ENCODE data around the gene TTYH2.
"Not testable (repeated sequence)": the region's sequence is repeated elsewhere in the genome, so short reads cannot be mapped to it uniquely, and the experiment has no call there.

Gene TTYH2

GRCh38 chr17:74251569-74251968 is 38.2 kb downstream of the TTYH2 start:
- Histone ChIP-seq H3K4me3 (ENCODE audit: low read depth in 1 of 5, low read length in 5 of 5) (no peak overlapping the region), H3K4me1 (ENCODE audit: control insufficient read depth in 5 of 5, insufficient read depth in 5 of 5, low read length in 5 of 5) (no peaks in the 10 kb centered on the region), H3K9me3 (ENCODE audit: control insufficient read depth in 5 of 5, low read length in 5 of 5) (no peaks in the 10 kb centered on the region), H3K27ac (ENCODE audit: low read depth, low read length) (no peak overlapping the region), H3K27me3 (ENCODE audit: control insufficient read depth in 5 of 5, insufficient read depth in 4 of 5, low read length in 5 of 5) (no peaks in the 10 kb centered on the region), H3K9ac (ENCODE audit: low read length in 5 of 5) (no peak overlapping the region), H3K36me3 (ENCODE audit: control insufficient read depth in 5 of 5, insufficient read depth in 5 of 5, low read length in 5 of 5) (peaks cover 0 to 46% (median 6%) of the 10 kb centered on the region in 5 donors)

GRCh38 chr17:74252211-74252610 is 38.8 kb downstream of the TTYH2 start:
- H3K9ac ChIP-seq (ENCODE audit: low read length in 5 of 5) = no peak overlapping the region
- H3K4me3 ChIP-seq (ENCODE audit: low read depth in 1 of 5, low read length in 5 of 5) = no peak overlapping the region
- H3K27ac ChIP-seq (ENCODE audit: low read depth, low read length) = no peak overlapping the region
- H3K27me3 ChIP-seq (ENCODE audit: control insufficient read depth in 5 of 5, insufficient read depth in 4 of 5, low read length in 5 of 5) = no peaks in the 10 kb centered on the region
- peaks cover 0 to 50% (median 9%) of the 10 kb centered on the region in 5 donors for H3K36me3 ChIP-seq (ENCODE audit: control insufficient read depth in 5 of 5, insufficient read depth in 5 of 5, low read length in 5 of 5)
- H3K9me3 ChIP-seq (ENCODE audit: control insufficient read depth in 5 of 5, low read length in 5 of 5) = no peaks in the 10 kb centered on the region
- no peaks in the 10 kb centered on the region for H3K4me1 ChIP-seq (ENCODE audit: control insufficient read depth in 5 of 5, insufficient read depth in 5 of 5, low read length in 5 of 5)

- Histone ChIP-seq H3K27me3 (ENCODE audit: control insufficient read depth in 5 of 5, insufficient read depth in 4 of 5, low read length in 5 of 5) (no peaks in the 10 kb centered on the region), H3K4me1 (ENCODE audit: control insufficient read depth in 5 of 5, insufficient read depth in 5 of 5, low read length in 5 of 5) (no peaks in the 10 kb centered on the region), H3K4me3 (ENCODE audit: low read depth in 1 of 5, low read length in 5 of 5) (no peak overlapping the region), H3K36me3 (ENCODE audit: control insufficient read depth in 5 of 5, insufficient read depth in 5 of 5, low read length in 5 of 5) (peaks cover 0 to 52% (median 10%) of the 10 kb centered on the region in 5 donors), H3K9me3 (ENCODE audit: control insufficient read depth in 5 of 5, low read length in 5 of 5) (no peaks in the 10 kb centered on the region), H3K9ac (ENCODE audit: low read length in 5 of 5) (no peak overlapping the region), H3K27ac (ENCODE audit: low read depth, low read length) (no peak overlapping the region)
Observed at GRCh38 chr17:74253036-74253435, 39.7 kb downstream of the TTYH2 start.

- Histone ChIP-seq H3K9me3 (ENCODE audit: control insufficient read depth in 5 of 5, low read length in 5 of 5) (no peaks in the 10 kb centered on the region), H3K4me3 (ENCODE audit: low read depth in 1 of 5, low read length in 5 of 5) (no peak overlapping the region), H3K27ac (ENCODE audit: low read depth, low read length) (no peak overlapping the region), H3K9ac (ENCODE audit: low read length in 5 of 5) (no peak overlapping the region), H3K4me1 (ENCODE audit: control insufficient read depth in 5 of 5, insufficient read depth in 5 of 5, low read length in 5 of 5) (no peaks in the 10 kb centered on the region), H3K36me3 (ENCODE audit: control insufficient read depth in 5 of 5, insufficient read depth in 5 of 5, low read length in 5 of 5) (peaks cover 0 to 50% (median 9%) of the 10 kb centered on the region in 5 donors), H3K27me3 (ENCODE audit: control insufficient read depth in 5 of 5, insufficient read depth in 4 of 5, low read length in 5 of 5) (no peaks in the 10 kb centered on the region)
Observed at GRCh38 chr17:74257311-74257710, 43.9 kb downstream of the TTYH2 start.

GRCh38 chr17:74259667-74260524 is 46.5 kb downstream of the TTYH2 start:
- peaks cover 0 to 30% (median 2%) of the 10 kb centered on the region in 5 donors for H3K36me3 ChIP-seq (ENCODE audit: control insufficient read depth in 5 of 5, insufficient read depth in 5 of 5, low read length in 5 of 5)
- H3K4me1 ChIP-seq (ENCODE audit: control insufficient read depth in 5 of 5, insufficient read depth in 5 of 5, low read length in 5 of 5) = no peaks in the 10 kb centered on the region
- H3K4me3 ChIP-seq (ENCODE audit: low read depth in 1 of 5, low read length in 5 of 5) = no peak overlapping the region
- no peaks in the 10 kb centered on the region for H3K27me3 ChIP-seq (ENCODE audit: control insufficient read depth in 5 of 5, insufficient read depth in 4 of 5, low read length in 5 of 5)
- no peak overlapping the region for H3K27ac ChIP-seq (ENCODE audit: low read depth, low read length)
- H3K9me3 ChIP-seq (ENCODE audit: control insufficient read depth in 5 of 5, low read length in 5 of 5) = no peaks in the 10 kb centered on the region
- H3K9ac ChIP-seq (ENCODE audit: low read length in 5 of 5) = no peak overlapping the region

- Histone ChIP-seq H3K27me3 (ENCODE audit: control insufficient read depth in 5 of 5, insufficient read depth in 4 of 5, low read length in 5 of 5) (no peaks in the 10 kb centered on the region), H3K36me3 (ENCODE audit: control insufficient read depth in 5 of 5, insufficient read depth in 5 of 5, low read length in 5 of 5) (peaks cover 0 to 27% (median 2%) of the 10 kb centered on the region in 5 donors), H3K4me1 (ENCODE audit: control insufficient read depth in 5 of 5, insufficient read depth in 5 of 5, low read length in 5 of 5) (no peaks in the 10 kb centered on the region), H3K27ac (ENCODE audit: low read depth, low read length) (no peak overlapping the region), H3K9me3 (ENCODE audit: control insufficient read depth in 5 of 5, low read length in 5 of 5) (no peaks in the 10 kb centered on the region), H3K9ac (ENCODE audit: low read length in 5 of 5) (no peak overlapping the region), H3K4me3 (ENCODE audit: low read depth in 1 of 5, low read length in 5 of 5) (no peak overlapping the region)
Observed at GRCh38 chr17:74260525-74260850, 47.1 kb downstream of the TTYH2 start.

- no peaks in the 10 kb centered on the region for H3K27me3 ChIP-seq (ENCODE audit: control insufficient read depth in 5 of 5, insufficient read depth in 4 of 5, low read length in 5 of 5)
- peaks cover 0 to 11% (median 0%) of the 10 kb centered on the region in 5 donors for H3K36me3 ChIP-seq (ENCODE audit: control insufficient read depth in 5 of 5, insufficient read depth in 5 of 5, low read length in 5 of 5)
- H3K9me3 ChIP-seq (ENCODE audit: control insufficient read depth in 5 of 5, low read length in 5 of 5) = no peaks in the 10 kb centered on the region
- H3K9ac ChIP-seq (ENCODE audit: low read length in 5 of 5) = no peak overlapping the region
- H3K4me3 ChIP-seq (ENCODE audit: low read depth in 1 of 5, low read length in 5 of 5) = no peak overlapping the region
- no peaks in the 10 kb centered on the region for H3K4me1 ChIP-seq (ENCODE audit: control insufficient read depth in 5 of 5, insufficient read depth in 5 of 5, low read length in 5 of 5)
- H3K27ac ChIP-seq (ENCODE audit: low read depth, low read length) = no peak overlapping the region
Observed at GRCh38 chr17:74262601-74263000, 49.2 kb downstream of the TTYH2 start.

- H3K36me3 ChIP-seq (ENCODE audit: control insufficient read depth in 5 of 5, insufficient read depth in 5 of 5, low read length in 5 of 5); H3K4me1 ChIP-seq (ENCODE audit: control insufficient read depth in 5 of 5, insufficient read depth in 5 of 5, low read length in 5 of 5); H3K9ac ChIP-seq (ENCODE audit: low read length in 5 of 5); H3K27ac ChIP-seq (ENCODE audit: low read depth, low read length); H3K9me3 ChIP-seq (ENCODE audit: control insufficient read depth in 5 of 5, low read length in 5 of 5); H3K4me3 ChIP-seq (ENCODE audit: low read depth in 1 of 5, low read length in 5 of 5): not testable (repeated sequence)
- H3K27me3 ChIP-seq (ENCODE audit: control insufficient read depth in 5 of 5, insufficient read depth in 4 of 5, low read length in 5 of 5) = peaks cover 0 to 10% (median 0%) of the 10 kb centered on the region in 5 donors
Observed at GRCh38 chr17:74267054-74267453, 53.7 kb downstream of the TTYH2 start.

- Histone ChIP-seq H3K27me3 (ENCODE audit: control insufficient read depth in 5 of 5, insufficient read depth in 4 of 5, low read length in 5 of 5) (peaks cover 0 to 10% (median 0%) of the 10 kb centered on the region in 5 donors), H3K9me3 (ENCODE audit: control insufficient read depth in 5 of 5, low read length in 5 of 5) (no peaks in the 10 kb centered on the region), H3K4me3 (ENCODE audit: low read depth in 1 of 5, low read length in 5 of 5) (no peak overlapping the region), H3K4me1 (ENCODE audit: control insufficient read depth in 5 of 5, insufficient read depth in 5 of 5, low read length in 5 of 5) (peaks cover 0 to 14% (median 10%) of the 10 kb centered on the region in 5 donors), H3K9ac (ENCODE audit: low read length in 5 of 5) (no peak overlapping the region), H3K36me3 (ENCODE audit: control insufficient read depth in 5 of 5, insufficient read depth in 5 of 5, low read length in 5 of 5) (no peaks in the 10 kb centered on the region), H3K27ac (ENCODE audit: low read depth, low read length) (no peak overlapping the region)
Observed at GRCh38 chr17:74267579-74267978, 54.2 kb downstream of the TTYH2 start.

- Histone ChIP-seq H3K36me3 (ENCODE audit: control insufficient read depth in 5 of 5, insufficient read depth in 5 of 5, low read length in 5 of 5) (no peaks in the 10 kb centered on the region), H3K27ac (ENCODE audit: low read depth, low read length) (no peak overlapping the region), H3K9ac (ENCODE audit: low read length in 5 of 5) (no peak overlapping the region), H3K4me1 (ENCODE audit: control insufficient read depth in 5 of 5, insufficient read depth in 5 of 5, low read length in 5 of 5) (peaks cover 0 to 18% (median 15%) of the 10 kb centered on the region in 5 donors), H3K9me3 (ENCODE audit: control insufficient read depth in 5 of 5, low read length in 5 of 5) (no peaks in the 10 kb centered on the region), H3K27me3 (ENCODE audit: control insufficient read depth in 5 of 5, insufficient read depth in 4 of 5, low read length in 5 of 5) (peaks cover 0 to 10% (median 0%) of the 10 kb centered on the region in 5 donors), H3K4me3 (ENCODE audit: low read depth in 1 of 5, low read length in 5 of 5) (no peak overlapping the region)
Observed at GRCh38 chr17:74267987-74268499, 54.7 kb downstream of the TTYH2 start.
